Tibial artery (tissue), 4 donors: ENCODE results near the gene POLN.

Source experiments
- DNase-seq, 2 donors: peaks; one replicate each; pipeline ENCODE4 v3.0.0-alpha.2; 2019
- H3K27ac ChIP-seq, 2 donors: fragments of 200-600 bp; sonication (generic) in 1 of 2; 1 replicate in 1 of 2; 2 replicates in 1 of 2; pipeline ENCODE4 v1.5.1; 2018 to 2019; ENCODE audit warnings: mild to moderate bottlenecking in 1 of 2
- H3K27me3 ChIP-seq, 2 donors: fragments of 200-600 bp; sonication (generic) in 1 of 2; one replicate each; pipeline versions ENCODE4 v1.5.1 to v1.6.0; 2016 to 2019
- H3K36me3 ChIP-seq, 3 donors: fragments of 200-600 bp; sonication (generic) in 2 of 3; one replicate each; pipeline ENCODE4 v1.5.1; 2016 to 2019; ENCODE audit warnings: mild to moderate bottlenecking in 2 of 3
- H3K4me1 ChIP-seq, 4 donors: fragments of 200-600 bp; sonication (generic) in 2 of 4; 1 replicate in 3 of 4; 2 replicates in 1 of 4; pipeline ENCODE4 v1.5.1; 2016 to 2019
- H3K4me3 ChIP-seq, 2 donors: fragments of 200-600 bp; sonication (generic) in 1 of 2; 1 replicate in 1 of 2; 2 replicates in 1 of 2; pipeline ENCODE4 v1.5.1; 2018 to 2019; ENCODE audit warnings: mild to moderate bottlenecking in 2 of 2
- H3K9me3 ChIP-seq, 3 donors: fragments of 200-600 bp; sonication (generic) in 1 of 3; one replicate each; pipeline ENCODE4 v1.5.1; 2016 to 2019
- intact Hi-C: fragments of 100-400 bp; cut with DNase I; formaldehyde crosslinking; loops from one replicate; pipeline ENCODE4 v1.15.0; 2023; ENCODE audit warnings: low total_unique reads
- TF ChIP-seq, protein P1 (sequence below), 2 experiments: fragments of 200-600 bp in 1 of 2; fragments of 450-650 bp in 1 of 2; IDR thresholded peaks; one replicate each; pipeline ENCODE4 v1.5.1; 2017 to 2019; ENCODE audit warnings: antibody characterized with exemption in 2 of 2, mild to moderate bottlenecking in 1 of 2, moderate library complexity in 1 of 2

POLN gene

DNA sequence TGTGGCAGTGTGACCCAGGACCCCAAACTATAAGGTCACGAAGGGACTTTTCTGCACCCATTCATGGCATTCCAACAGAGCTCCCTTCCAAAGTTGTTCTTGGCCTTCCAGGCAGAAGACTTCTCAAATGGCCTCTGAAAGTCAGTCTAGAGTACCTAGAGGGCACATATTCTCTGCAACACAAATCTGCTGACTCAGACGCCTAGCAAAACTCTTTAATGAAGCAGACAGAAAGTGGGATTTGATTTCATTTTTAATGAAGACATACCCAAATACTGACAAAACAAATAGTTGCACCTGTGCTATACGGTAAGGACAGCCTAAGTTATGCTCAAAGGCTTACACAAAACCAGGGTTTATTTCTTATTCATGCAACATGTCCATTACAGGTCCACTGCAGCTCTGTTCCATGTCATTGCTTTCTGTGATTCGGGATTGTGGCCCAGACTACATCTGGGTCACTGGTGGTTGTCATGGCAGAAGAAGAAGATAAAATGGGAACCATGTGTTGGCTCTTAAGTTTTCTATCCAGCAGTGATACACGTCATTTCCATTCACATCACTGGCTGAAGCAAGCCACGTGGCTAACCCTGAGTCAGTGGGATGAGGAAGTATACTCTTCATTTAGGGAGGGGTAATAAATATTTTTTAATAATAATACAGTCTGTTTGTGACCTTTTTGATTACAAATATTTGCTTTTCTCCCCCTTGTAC, 125.1 kb downstream of the POLN start:
- Histone ChIP-seq H3K36me3 (no peaks in the 10 kb centered on the region), H3K27me3 (no peaks in the 10 kb centered on the region), H3K27ac (no peak overlapping the region), H3K4me3 (no peak overlapping the region), H3K9me3 (no peaks in the 10 kb centered on the region), H3K4me1 (no peaks in the 10 kb centered on the region)
- DNase-seq, result no peak
- intact Hi-C loops, result no loop called here
- TF ChIP-seq, protein P1, sequence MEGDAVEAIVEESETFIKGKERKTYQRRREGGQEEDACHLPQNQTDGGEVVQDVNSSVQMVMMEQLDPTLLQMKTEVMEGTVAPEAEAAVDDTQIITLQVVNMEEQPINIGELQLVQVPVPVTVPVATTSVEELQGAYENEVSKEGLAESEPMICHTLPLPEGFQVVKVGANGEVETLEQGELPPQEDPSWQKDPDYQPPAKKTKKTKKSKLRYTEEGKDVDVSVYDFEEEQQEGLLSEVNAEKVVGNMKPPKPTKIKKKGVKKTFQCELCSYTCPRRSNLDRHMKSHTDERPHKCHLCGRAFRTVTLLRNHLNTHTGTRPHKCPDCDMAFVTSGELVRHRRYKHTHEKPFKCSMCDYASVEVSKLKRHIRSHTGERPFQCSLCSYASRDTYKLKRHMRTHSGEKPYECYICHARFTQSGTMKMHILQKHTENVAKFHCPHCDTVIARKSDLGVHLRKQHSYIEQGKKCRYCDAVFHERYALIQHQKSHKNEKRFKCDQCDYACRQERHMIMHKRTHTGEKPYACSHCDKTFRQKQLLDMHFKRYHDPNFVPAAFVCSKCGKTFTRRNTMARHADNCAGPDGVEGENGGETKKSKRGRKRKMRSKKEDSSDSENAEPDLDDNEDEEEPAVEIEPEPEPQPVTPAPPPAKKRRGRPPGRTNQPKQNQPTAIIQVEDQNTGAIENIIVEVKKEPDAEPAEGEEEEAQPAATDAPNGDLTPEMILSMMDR (IDR thresholded peaks at IDR 0.05), result no peak

DNA sequence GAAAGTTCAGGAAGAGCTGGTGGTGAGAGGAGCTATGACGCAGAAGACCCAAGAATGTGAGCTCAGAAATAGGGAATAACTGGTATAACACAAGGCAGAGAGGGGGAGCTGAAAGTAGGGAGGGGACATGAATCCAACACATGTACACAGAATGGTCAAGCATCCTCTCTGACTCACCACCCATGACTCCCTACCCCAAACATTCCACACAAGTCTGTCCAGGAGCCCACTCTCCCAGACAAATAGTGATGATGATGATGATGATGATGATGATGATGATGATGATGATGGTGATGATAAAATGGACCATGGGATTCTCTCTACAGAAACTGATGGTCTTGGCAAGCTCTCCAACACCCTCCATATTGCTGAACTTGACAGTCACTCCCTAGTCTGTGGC, 136.4 kb downstream of the POLN start:
- Histone ChIP-seq H3K36me3 (peaks cover 0 to 9% (median 0%) of the 10 kb centered on the region in 3 donors), H3K9me3 (peaks cover 0 to 33% (median 30%) of the 10 kb centered on the region in 3 donors), H3K4me3 (no peak overlapping the region), H3K27me3 (no peaks in the 10 kb centered on the region), H3K4me1 (no peaks in the 10 kb centered on the region), H3K27ac (no peak overlapping the region)
- TF ChIP-seq, protein P1 (IDR thresholded peaks at IDR 0.05), result no peak
- intact Hi-C loops, result no loop called here
- no peak for DNase-seq

DNA sequence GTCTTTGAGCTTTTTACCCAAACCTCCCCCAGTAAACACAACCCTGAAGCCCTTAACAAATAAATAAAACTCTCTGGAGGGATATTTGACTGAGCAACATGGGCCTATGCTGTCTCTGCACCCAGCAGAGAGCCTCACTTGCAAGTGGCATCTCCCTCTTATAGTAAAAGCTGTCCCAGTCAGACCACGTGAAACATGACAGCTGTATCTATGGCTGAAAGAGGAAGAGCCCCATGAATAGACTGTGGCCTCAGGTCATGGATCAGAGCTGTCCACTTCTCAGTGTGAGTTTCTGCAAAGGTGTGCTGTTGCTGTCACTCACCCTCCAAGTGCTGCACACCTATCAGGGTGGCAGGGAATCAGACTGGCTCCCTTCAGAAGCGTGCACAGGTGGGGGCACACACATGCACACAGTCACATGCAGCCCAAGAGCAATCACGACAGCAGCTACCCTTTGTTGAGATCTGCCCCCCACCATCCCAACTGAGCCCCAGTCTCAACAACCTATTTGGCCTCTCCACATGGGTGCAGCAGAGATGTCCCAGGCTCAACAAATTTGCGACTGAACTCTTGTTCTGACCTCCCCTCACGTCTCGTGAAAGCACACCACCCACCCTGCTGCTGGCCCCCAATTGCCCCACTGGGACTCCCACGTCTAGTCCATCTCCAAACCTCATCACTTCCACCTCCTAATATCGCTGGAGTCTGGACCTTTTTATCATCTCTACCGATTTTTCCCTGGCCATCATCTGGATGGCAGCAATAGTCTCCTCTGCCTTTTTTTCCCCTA, 137.2 kb downstream of the POLN start:
- H3K9me3 ChIP-seq, result peaks cover 0 to 33% (median 30%) of the 10 kb centered on the region in 3 donors
- TF ChIP-seq, protein P1 (IDR thresholded peaks at IDR 0.05), result no peak
- no peaks in the 10 kb centered on the region for H3K4me1 ChIP-seq
- DNase-seq, result no peak
- intact Hi-C loops, result no loop called here
- H3K27ac ChIP-seq, result no peak overlapping the region
- H3K4me3 ChIP-seq, result no peak overlapping the region
- H3K27me3 ChIP-seq, result no peaks in the 10 kb centered on the region
- peaks cover 0 to 9% (median 0%) of the 10 kb centered on the region in 3 donors for H3K36me3 ChIP-seq

DNA sequence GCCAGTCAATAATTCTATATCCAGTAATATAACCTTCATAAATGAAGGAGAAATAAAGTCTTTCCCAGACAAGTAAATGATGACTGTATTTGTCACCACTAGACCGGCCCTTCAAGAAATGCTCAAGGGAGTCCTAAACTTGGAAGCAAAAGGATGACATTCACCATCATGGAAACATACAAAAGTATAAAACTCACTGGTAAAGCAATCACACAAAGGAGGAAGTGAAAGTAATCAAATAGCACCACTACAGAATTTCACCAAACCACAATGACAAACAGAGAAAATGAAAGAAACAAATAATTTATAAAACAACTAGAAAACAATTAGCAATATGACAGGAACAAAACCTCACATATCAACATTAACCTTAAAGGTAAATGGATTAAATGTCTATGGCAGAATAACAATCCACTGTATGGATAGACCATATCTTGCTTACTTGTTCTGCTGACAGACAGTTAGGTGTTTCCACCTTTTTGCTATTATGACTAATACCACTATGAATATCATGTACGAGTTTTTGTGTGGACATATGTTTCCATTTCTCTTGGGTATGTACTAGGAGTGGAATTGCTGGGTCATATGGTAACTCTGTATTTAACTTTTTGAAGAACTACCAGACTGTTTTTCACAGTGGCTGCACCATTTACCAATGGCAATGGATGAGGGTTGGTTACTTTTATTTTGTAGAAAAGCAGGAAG, 137.9 kb downstream of the POLN start:
- TF ChIP-seq, protein P1 (IDR thresholded peaks at IDR 0.05), result no peak
- Histone ChIP-seq H3K4me3 (no peak overlapping the region), H3K27ac (no peak overlapping the region), H3K4me1 (no peaks in the 10 kb centered on the region), H3K27me3 (no peaks in the 10 kb centered on the region), H3K36me3 (peaks cover 0 to 9% (median 0%) of the 10 kb centered on the region in 3 donors), H3K9me3 (peaks cover 0 to 33% (median 30%) of the 10 kb centered on the region in 3 donors)
- intact Hi-C loops, result no loop called here
- DNase-seq, result no peak

DNA sequence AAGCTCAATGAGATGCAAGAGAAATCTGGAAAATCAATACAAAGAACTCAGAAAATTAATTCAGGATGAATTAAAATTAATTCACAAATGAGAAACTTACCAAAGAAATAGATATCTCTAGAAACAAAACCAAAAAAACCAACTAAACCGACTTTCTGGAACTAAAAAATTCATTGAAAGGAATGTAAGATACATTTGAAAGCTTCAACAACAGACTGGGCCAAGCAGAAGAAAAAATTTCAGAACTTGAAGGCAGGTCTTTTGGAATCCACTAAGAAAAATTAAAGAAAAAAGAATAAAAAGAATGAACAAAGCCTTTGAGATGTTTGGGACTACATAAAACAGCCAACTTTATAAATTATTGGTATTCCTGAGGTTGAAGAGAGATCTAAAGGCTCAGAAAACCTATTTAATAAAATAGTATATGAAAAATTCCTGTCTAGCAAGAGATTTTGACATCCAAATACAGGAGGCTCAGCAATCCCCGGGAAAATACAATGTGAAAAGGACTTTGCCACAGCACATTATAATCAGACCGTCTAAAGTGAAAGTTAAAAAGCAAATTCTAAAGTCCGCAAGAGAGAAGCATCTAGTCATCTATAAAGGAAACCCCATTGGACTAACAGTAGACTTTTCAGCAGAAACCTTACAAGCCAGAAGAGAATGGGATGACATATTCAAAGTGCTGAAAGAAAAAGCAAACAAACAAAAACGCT, 138.6 kb downstream of the POLN start:
- Histone ChIP-seq H3K27ac (no peak overlapping the region), H3K4me1 (no peaks in the 10 kb centered on the region), H3K27me3 (no peaks in the 10 kb centered on the region), H3K9me3 (peaks cover 0 to 33% (median 30%) of the 10 kb centered on the region in 3 donors), H3K4me3 (no peak overlapping the region), H3K36me3 (peaks cover 0 to 9% (median 0%) of the 10 kb centered on the region in 3 donors)
- intact Hi-C loops, result no loop called here
- DNase-seq, result no peak
- TF ChIP-seq, protein P1 (IDR thresholded peaks at IDR 0.05), result no peak
